ENCODE data around the gene TM9SF1.
"Not testable (repeated sequence)": the region's sequence is repeated elsewhere in the genome, so short reads cannot be mapped to it uniquely, and the experiment has no call there.

DNA sequence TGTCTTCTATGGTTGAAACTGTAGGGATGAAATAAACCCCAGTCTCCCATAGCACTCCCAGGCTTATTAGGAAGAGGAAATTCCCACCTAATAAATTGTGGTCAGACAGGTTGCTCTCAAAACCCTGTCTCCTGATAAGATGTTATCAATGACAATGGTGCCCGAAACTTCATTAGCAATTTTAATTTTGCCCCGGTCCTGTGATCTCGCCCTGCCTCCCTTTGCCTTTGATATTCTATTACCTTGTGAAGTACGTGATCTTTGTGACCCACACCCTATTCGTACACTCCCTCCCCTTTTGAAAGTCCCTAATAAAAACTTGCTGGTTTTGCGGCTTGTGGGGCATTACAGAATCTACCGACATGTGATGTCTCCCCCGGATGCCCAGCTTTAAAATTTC is 7.3 kb upstream of the TM9SF1 start:
- TF ChIP-seq CTCF, EP300, POLR2A (IDR thresholded peaks at IDR 0.05): not testable (repeated sequence)

Data from tibial nerve (tissue), 4 donors.